ENCODE data around the gene BEND6.
A peak's percentile ranks its signal among the peaks of the same experiment; 100 is the strongest.
"Not testable (repeated sequence)": the region's sequence is repeated elsewhere in the genome, so short reads cannot be mapped to it uniquely, and the experiment has no call there.

BEND6 gene

GRCh38 chr6:57033228-57033627 lies 78.3 kb downstream of the BEND6 start:
- in situ Hi-C loops (cut with HindIII; ENCODE audit: low sequenced_read_pairs) = no loop called here
- DNase-seq (ENCODE audit: low read depth) = no peak
- H3K4me3 ChIP-seq (ENCODE audit: low read depth, low read length) = no peak overlapping the region
- TF ChIP-seq CTCF (IDR thresholded peaks at IDR 0.05; ENCODE audit: low read depth, low read length, missing control alignments) = no peak

- DNase-seq (ENCODE audit: low read depth) = no peak
- TF ChIP-seq CTCF (IDR thresholded peaks at IDR 0.05; ENCODE audit: low read depth, low read length, missing control alignments) = no peak
- H3K4me3 ChIP-seq (ENCODE audit: low read depth, low read length) = no peak overlapping the region
- in situ Hi-C loops (cut with HindIII; ENCODE audit: low sequenced_read_pairs) = no loop called here
Measured at GRCh38 chr6:57035549-57035948, 80.6 kb downstream of the BEND6 start.

- no peak for DNase-seq (ENCODE audit: low read depth)
- no peak for TF ChIP-seq CTCF (IDR thresholded peaks at IDR 0.05; ENCODE audit: low read depth, low read length, missing control alignments)
- in situ Hi-C loops (cut with HindIII; ENCODE audit: low sequenced_read_pairs) = no loop called here
- no peak overlapping the region for H3K4me3 ChIP-seq (ENCODE audit: low read depth, low read length)
Measured at GRCh38 chr6:57038906-57039305, 84.0 kb downstream of the BEND6 start.

DNA sequence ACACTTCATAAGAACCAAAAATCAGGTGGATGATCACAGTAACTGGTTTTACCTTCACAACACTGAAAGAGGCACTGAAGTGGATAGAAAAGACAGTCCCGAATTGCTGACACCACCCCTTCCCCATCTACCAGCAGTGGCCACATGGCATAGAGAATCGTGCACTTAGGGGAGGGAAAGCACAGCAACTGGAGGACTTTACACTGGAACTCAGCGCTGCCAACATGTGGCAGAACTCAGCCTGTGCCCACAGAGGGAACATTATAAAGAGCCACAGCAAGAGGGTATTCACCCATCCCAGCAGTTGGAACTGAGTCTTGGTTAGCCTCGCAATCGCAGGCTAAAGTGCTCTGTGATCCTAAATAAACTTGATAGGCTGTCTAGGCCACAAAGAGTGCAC lies 85.1 kb downstream of the BEND6 start:
- in situ Hi-C loops (cut with HindIII; ENCODE audit: low sequenced_read_pairs) = no loop called here
- DNase-seq (ENCODE audit: low read depth) = no peak
- H3K4me3 ChIP-seq (ENCODE audit: low read depth, low read length) = no peak overlapping the region
- TF ChIP-seq CTCF (IDR thresholded peaks at IDR 0.05; ENCODE audit: low read depth, low read length, missing control alignments) = peak; percentile 2

DNA sequence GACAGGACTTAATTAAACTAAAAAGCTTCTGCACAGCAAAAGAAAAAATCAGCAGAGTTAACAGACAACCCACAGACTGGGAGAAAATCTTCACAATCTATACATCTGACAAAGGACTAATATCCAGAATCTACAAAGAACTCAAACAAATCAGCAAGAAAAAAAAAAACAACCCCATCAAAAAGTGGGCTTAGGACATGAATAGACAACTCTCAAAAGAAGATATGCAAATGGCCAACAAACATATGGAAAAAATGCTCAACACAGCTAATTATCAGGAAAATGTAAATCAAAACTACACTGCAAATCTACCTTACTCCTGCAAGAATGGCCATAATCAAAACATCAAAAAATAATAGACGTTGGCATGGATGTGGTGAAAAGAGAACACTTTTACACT lies 89.2 kb downstream of the BEND6 start:
- in situ Hi-C loops (cut with HindIII; ENCODE audit: low sequenced_read_pairs); DNase-seq (ENCODE audit: low read depth); H3K4me3 ChIP-seq (ENCODE audit: low read depth, low read length): not testable (repeated sequence)

- TF ChIP-seq CTCF (IDR thresholded peaks at IDR 0.05; ENCODE audit: low read depth, low read length, missing control alignments) = no peak
- DNase-seq (ENCODE audit: low read depth) = no peak
- in situ Hi-C loops (cut with HindIII; ENCODE audit: low sequenced_read_pairs) = no loop called here
- no peak overlapping the region for H3K4me3 ChIP-seq (ENCODE audit: low read depth, low read length)
Measured at GRCh38 chr6:57044568-57044967, 89.7 kb downstream of the BEND6 start.

DNA sequence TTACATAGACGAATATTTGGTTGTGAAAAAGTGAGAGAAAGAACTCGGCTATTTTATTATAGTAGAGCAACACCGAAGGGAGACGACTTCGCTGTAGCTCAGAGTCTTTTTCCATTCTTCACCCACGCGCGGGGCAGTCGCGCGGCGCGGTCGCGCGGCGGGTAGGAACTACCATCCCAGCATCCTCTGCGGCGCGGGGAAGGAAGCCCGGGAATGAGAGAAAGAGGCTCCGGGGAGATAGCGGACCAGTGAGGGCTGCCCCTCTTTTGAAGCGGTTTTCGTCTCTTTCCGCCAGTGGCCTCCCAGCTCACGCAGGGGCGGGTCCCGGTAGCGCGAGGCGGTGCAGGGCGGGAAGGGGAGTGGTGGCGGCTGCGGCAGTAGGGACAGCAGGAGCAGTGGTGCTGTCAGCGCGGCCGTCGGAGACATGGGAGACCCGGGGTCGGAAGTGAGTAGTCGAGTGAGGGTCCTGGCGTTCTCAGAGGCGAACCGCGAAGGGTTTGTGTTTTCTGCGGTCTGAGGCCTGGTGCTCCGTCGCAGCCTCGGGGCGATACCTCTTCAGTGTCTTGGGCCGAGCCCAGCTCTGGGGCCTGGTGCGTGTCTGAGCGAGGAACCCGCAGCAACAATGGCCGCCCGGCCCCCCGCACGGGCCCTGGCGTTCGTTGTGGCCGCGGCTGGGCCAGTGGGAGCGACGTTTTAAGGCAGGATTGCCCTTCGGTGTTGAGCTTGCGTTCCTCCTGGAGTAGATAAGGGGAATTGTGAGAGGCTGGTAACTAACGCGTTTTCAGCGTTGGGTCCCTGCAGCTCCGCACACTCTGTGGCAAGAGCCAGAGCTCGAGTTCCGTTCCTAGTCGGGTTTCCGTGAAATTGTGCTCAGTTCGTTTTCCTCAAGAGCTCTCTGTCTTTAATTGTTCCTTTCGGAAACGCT lies 91.7 kb downstream of the BEND6 start, which contains the start of gene KIAA1586:
KIAA1586 (plus strand) TSS at position 362 of the 925 bp plus-strand sequence; CDS start at position 425, 63 bp downstream.
- H3K4me3 ChIP-seq (ENCODE audit: low read depth, low read length) = peak within 1 kb of the TSS; percentile 59
- DNase-seq (ENCODE audit: low read depth) = peak; percentile 62
- in situ Hi-C loops (cut with HindIII; ENCODE audit: low sequenced_read_pairs) = not testable (repeated sequence)

DNA sequence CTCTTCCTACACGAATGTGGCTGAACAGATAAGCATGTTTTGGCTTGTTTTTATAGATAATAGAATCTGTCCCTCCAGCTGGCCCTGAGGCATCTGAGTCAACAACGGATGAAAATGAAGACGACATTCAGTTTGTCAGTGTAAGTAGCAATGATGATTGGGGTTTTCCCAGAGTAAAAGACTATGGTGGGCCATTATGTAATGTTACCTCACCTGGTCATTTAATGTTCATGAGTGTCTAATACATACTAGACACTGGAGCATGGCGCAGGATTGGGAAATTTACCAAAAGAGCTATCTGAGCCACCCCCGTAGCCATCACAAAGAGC lies 92.3 kb downstream of the BEND6 start:
- H3K4me3 ChIP-seq (ENCODE audit: low read depth, low read length); in situ Hi-C loops (cut with HindIII; ENCODE audit: low sequenced_read_pairs); DNase-seq (ENCODE audit: low read depth): not testable (repeated sequence)

DNA sequence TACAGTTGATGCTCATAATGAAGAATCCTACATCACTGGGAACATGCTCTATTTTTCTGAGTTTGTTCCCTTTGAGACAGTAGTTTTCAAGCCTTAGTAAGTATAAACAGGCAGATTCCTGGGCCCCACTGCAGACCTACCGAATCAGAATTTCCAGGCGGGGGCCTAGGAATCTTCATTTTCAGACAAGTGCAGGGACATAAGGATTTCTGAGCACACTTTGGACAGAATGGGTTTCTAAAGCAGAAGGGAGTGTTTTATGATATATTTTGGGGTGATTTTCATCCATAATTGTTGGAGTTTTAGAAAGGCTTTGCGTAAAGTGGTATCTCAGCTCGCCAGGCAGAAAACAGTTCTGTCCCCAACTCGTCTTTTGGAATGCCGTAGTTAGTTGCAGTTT lies 93.0 kb downstream of the BEND6 start:
- in situ Hi-C loops (cut with HindIII; ENCODE audit: low sequenced_read_pairs); DNase-seq (ENCODE audit: low read depth): not testable (repeated sequence)
- H3K4me3 ChIP-seq (ENCODE audit: low read depth, low read length) = peak overlapping the region; percentile 33

Data from astrocyte of the cerebellum (primary cell).